ENCODE results near the gene POPDC2.

- TF ChIP-seq SIN3A (IDR thresholded peaks at IDR 0.05; ENCODE audit: borderline replicate concordance, insufficient read depth, low read depth, low read length) (no peak), CTCF (IDR thresholded peaks at IDR 0.05) (no peak), REST (IDR thresholded peaks at IDR 0.05; ENCODE audit: insufficient read depth in 1 of 2, low read depth in 2 of 2, low read length in 1 of 2) (no peak)
Observed at GRCh38 chr3:119598410-119599098, 61.8 kb downstream of the POPDC2 start.

Measured in Panc1 (cell line).